IMR-90 (cell line): ENCODE measurements around the gene FADD. TPM values are rescaled to one million over a fixed set of nuclear protein-coding genes. Genes with fewer than 3 reads are reported as not detected.
A peak's percentile ranks its signal among the peaks of the same experiment; 100 is the strongest.

Source experiments
- ATAC-seq: fragments of 200-7000 bp; cut with Tn5 transposase; 2 replicates; pipeline ENCODE4 v1.9.1; 2020; ENCODE audit warnings: low read depth, mild to moderate bottlenecking, moderate library complexity
- BruUV-seq: library from RNA; stranded (reverse); fragments of 400-500 nt; replicated peaks from 2 replicates; lab custom pipeline; 2021; lab: Mats Ljungman, UMichigan
- CTCF ChIA-PET: fragments of 300-600 bp; formaldehyde crosslinking; extraction: SDS; loops from one replicate; lab custom pipeline; 2021; ENCODE audit warnings: antibody characterized with exemption; lab: Yijun Ruan, JAX
- POLR2A ChIA-PET: fragments of 300-600 bp; sonication (Branson Sonifier 250); formaldehyde crosslinking; loops from one replicate; lab custom pipeline; 2022; ENCODE audit warnings: antibody characterized with exemption; ENCODE audit not compliant: unreplicated experiment; lab: Charles Lee
- DNase-seq: peaks from one replicate; pipeline ENCODE4 v3.0.0; 2013
- H2AFZ ChIP-seq: replicated peaks from 2 replicates; pipeline ENCODE3; 2013; ENCODE audit warnings: low read length, mild to moderate bottlenecking; ENCODE audit not compliant: poor library complexity
- H2AK5ac ChIP-seq: 2 replicates; pipeline ENCODE4 v1.6.1; 2013; ENCODE audit warnings: low read depth, low read length, inconsistent platforms
- H2AK9ac ChIP-seq: replicated peaks from 2 replicates; pipeline ENCODE3; 2013; ENCODE audit warnings: mild to moderate bottlenecking, low read depth, low read length, moderate library complexity; ENCODE audit not compliant: poor library complexity
- H2BK120ac ChIP-seq: 2 replicates; pipeline ENCODE4 v1.6.1; 2013; ENCODE audit warnings: low read depth, low read length, inconsistent platforms
- H2BK15ac ChIP-seq: 3 replicates; pipeline ENCODE4 v1.6.1; 2013; ENCODE audit warnings: low read depth, low read length, inconsistent platforms
- H2BK20ac ChIP-seq: 2 replicates; pipeline ENCODE4 v1.6.1; 2013; ENCODE audit warnings: low read depth, mild to moderate bottlenecking, inconsistent platforms, low read length, moderate library complexity
- H2BK5ac ChIP-seq: 2 replicates; pipeline ENCODE4 v1.6.1; 2013; ENCODE audit warnings: mild to moderate bottlenecking, low read depth, low read length, inconsistent platforms; ENCODE audit not compliant: poor library complexity, severe bottlenecking
- H3K14ac ChIP-seq: replicated peaks from 2 replicates; pipeline ENCODE4 v1.6.1; 2013; ENCODE audit warnings: low read depth, low read length, inconsistent platforms
- H3K18ac ChIP-seq: 2 replicates; pipeline ENCODE4 v1.6.1; 2013; ENCODE audit warnings: low read depth, low read length, control low read depth
- H3K23ac ChIP-seq: 2 replicates; pipeline ENCODE4 v1.6.1; 2013; ENCODE audit warnings: low read depth, low read length, inconsistent platforms
- H3K27ac ChIP-seq: 2 replicates; pipeline ENCODE4 v1.5.1; 2013; ENCODE audit warnings: mild to moderate bottlenecking, control low read depth, low read length; ENCODE audit not compliant: insufficient read depth
- H3K27me3 ChIP-seq: 2 replicates; pipeline ENCODE4 v1.6.1; 2013; ENCODE audit warnings: low read length; ENCODE audit not compliant: control insufficient read depth, insufficient read depth
- H3K36me3 ChIP-seq: 2 replicates; pipeline ENCODE4 v1.6.1; 2013; ENCODE audit warnings: low read length, mixed read lengths; ENCODE audit not compliant: control insufficient read depth, insufficient read depth
- H3K4ac ChIP-seq: 2 replicates; pipeline ENCODE4 v1.6.1; 2013; ENCODE audit warnings: low read depth, low read length, inconsistent platforms
- H3K4me1 ChIP-seq: 2 replicates; pipeline ENCODE4 v1.6.1; 2013; ENCODE audit warnings: low read length, mixed read lengths; ENCODE audit not compliant: control insufficient read depth, insufficient read depth
- H3K4me2 ChIP-seq: 2 replicates; pipeline ENCODE4 v1.6.1; 2013; ENCODE audit warnings: low read depth, mild to moderate bottlenecking, control low read depth, low read length, moderate library complexity
- H3K4me3 ChIP-seq: 2 replicates; pipeline ENCODE4 v1.5.1; 2013; ENCODE audit warnings: low read depth, mild to moderate bottlenecking, control low read depth, low read length, moderate library complexity; ENCODE audit not compliant: insufficient read depth
- H3K56ac ChIP-seq: 2 replicates; pipeline ENCODE4 v1.6.1; 2013; ENCODE audit warnings: low read length, inconsistent platforms; ENCODE audit not compliant: insufficient read depth; ENCODE audit errors: extremely low read depth
- H3K79me1 ChIP-seq, 2 experiments: 2 replicates each; pipeline ENCODE4 v1.6.1; 2013; ENCODE audit warnings: low read length in 2 of 2, inconsistent platforms in 1 of 2, low read depth in 1 of 2
- H3K9ac ChIP-seq: 2 replicates; pipeline ENCODE4 v1.6.1; 2013; ENCODE audit warnings: low read depth, low read length, control low read depth
- H3K9me1 ChIP-seq: 2 replicates; pipeline ENCODE4 v1.6.1; 2013; ENCODE audit warnings: low read length, inconsistent platforms; ENCODE audit not compliant: insufficient read depth
- H3K9me3 ChIP-seq: 2 replicates; pipeline ENCODE4 v1.6.1; 2013; ENCODE audit warnings: low read length; ENCODE audit not compliant: control insufficient read depth, insufficient read depth
- H4K20me1 ChIP-seq: 2 replicates; pipeline ENCODE4 v1.6.1; 2013; ENCODE audit warnings: low read length, inconsistent platforms; ENCODE audit not compliant: insufficient read depth
- H4K5ac ChIP-seq: 2 replicates; pipeline ENCODE4 v1.6.1; 2013; ENCODE audit warnings: mild to moderate bottlenecking, low read depth, low read length, control low read depth
- H4K8ac ChIP-seq, 2 experiments: 2 replicates each; pipeline ENCODE4 v1.6.1; 2013; ENCODE audit warnings: low read depth in 2 of 2, low read length in 2 of 2, control low read depth in 1 of 2, inconsistent platforms in 1 of 2
- H4K91ac ChIP-seq: 2 replicates; pipeline ENCODE4 v1.6.1; 2013; ENCODE audit warnings: low read depth, low read length, inconsistent platforms; ENCODE audit not compliant: insufficient read depth
- CEBPB ChIP-seq: IDR thresholded peaks from 2 replicates; pipeline ENCODE4 v1.6.1; 2012; ENCODE audit warnings: low read depth, low read length, improper control_type of control experiment
- CTCF ChIP-seq: conservative IDR thresholded peaks from 2 replicates; pipeline ENCODE4 v1.5.1; 2012; ENCODE audit warnings: mild to moderate bottlenecking, low read depth, low read length, improper control_type of control experiment
- POLR2A ChIP-seq: IDR thresholded peaks from 2 replicates; pipeline ENCODE4 v1.6.1; 2012; ENCODE audit warnings: mild to moderate bottlenecking, low read depth, low read length
- RAD21 ChIP-seq: IDR thresholded peaks from 2 replicates; pipeline ENCODE4 v1.6.1; 2012; ENCODE audit warnings: low read length, improper control_type of control experiment
- SMC3 ChIP-seq: fragments of 150-350 bp; IDR thresholded peaks from 2 replicates; pipeline ENCODE4 v1.6.1; 2016; ENCODE audit warnings: low read depth, mild to moderate bottlenecking, antibody characterized with exemption, low read length, moderate library complexity
- WGBS, 2 experiments: methylation state at CpG; one replicate each; pipeline versions ENCODE4 v1.1.5 to v1.1.7; 2013; ENCODE audit warnings: missing lambda C conversion rate in 2 of 2; ENCODE audit not compliant: insufficient read length in 1 of 2; ENCODE audit errors: extremely low coverage in 2 of 2; 5-methylcytosine and 5-hydroxymethylcytosine counted together
- dilution Hi-C: fragments of 300-500 bp; cut with HindIII; formaldehyde crosslinking; loops from one replicate; pipeline ENCODE4 v1.14.3; 2018; ENCODE audit warnings: low sequenced_read_pairs; ENCODE audit not compliant: unreplicated experiment
- in situ Hi-C: fragments of 300-500 bp; cut with MboI; formaldehyde crosslinking; loops from 3 replicates; pipeline ENCODE4 v1.14.3; 2019; ENCODE audit warnings: low sequenced_read_pairs, inconsistent platforms, mixed read lengths
- intact Hi-C: fragments of 100-400 bp; cut with micrococcal nuclease; formaldehyde crosslinking; loops from 2 replicates; pipeline ENCODE4 v1.10.0; 2022
- polyA plus RNA-seq, 3 experiments: library from polyadenylated mRNA; depleted of rRNA; stranded (reverse); fragments of >200 nt; gene quantifications; 2 replicates each; pipeline ENCODE4 v1.2.3, GENCODE V29; 2012; ENCODE audit warnings: low replicate concordance in 1 of 3
- total RNA-seq: library from RNA; depleted of rRNA; stranded (reverse); fragments of >200 nt; gene quantifications from 2 replicates; pipeline ENCODE4 v1.2.3, GENCODE V29; 2012

Gene FADD
- total and polyA plus RNA-seq, 2 of the 4 experiments (the other 2 are of a cell fraction) = 38.1 to 44.4 TPM

GRCh38 chr11:70191495-70192140 is 11.5 kb upstream of the FADD start:
- Histone ChIP-seq H3K36me3 (peaks cover 1% of the 10 kb centered on the region; the same call in 1 of the 2 replicates), H2AFZ (peak overlapping the region; percentile 71), H4K8ac (no peak overlapping the region), H3K4me1 (no peaks in the 10 kb centered on the region; the same call in 1 of the 2 replicates), H3K27me3 (peaks cover 2% of the 10 kb centered on the region; the same call in 1 of the 2 replicates), H3K4me2 (peak overlapping the region; percentile 45; the same call in 1 of the 2 replicates), H2BK5ac (no peak overlapping the region), H4K91ac (no peak overlapping the region), H4K20me1 (peaks cover 3% of the 10 kb centered on the region; the same call in 1 of the 2 replicates), H3K56ac (no peak overlapping the region), H2BK120ac (peak overlapping the region; percentile 49; the same call in 1 of the 2 replicates), H3K9me1 (peaks cover 9% of the 10 kb centered on the region; the same call in 1 of the 2 replicates), H3K79me1 (no peaks in the 10 kb centered on the region), H3K9ac (no peak overlapping the region), H3K14ac (no peak overlapping the region), H2BK15ac (no peak overlapping the region), H3K27ac (no peak overlapping the region), H3K23ac (no peak overlapping the region), H3K4me3 (no peak overlapping the region), H2BK20ac (no peak overlapping the region), H4K5ac (no peak overlapping the region), H3K9me3 (no peaks in the 10 kb centered on the region), H2AK5ac (no peak overlapping the region), H3K4ac (no peak overlapping the region), H3K18ac (no peak overlapping the region), H2AK9ac (no peak overlapping the region)
- ChIA-PET CTCF (interaction anchor here (0.6 to 1.1 kb wide), 3 partner anchors 119 to 482 kb away, joined by 3 to 6 read pairs (median 5); no protein-coding TSS in a partner anchor), POLR2A (no interaction called here)
- WGBS, 2 experiments = 15% methylated on average over 10 of the region's 22 CpGs; no CpG with 5 or more reads in 1 of the 2 experiments
- TF ChIP-seq SMC3 = peak; percentile 98
- TF ChIP-seq CEBPB = no peak
- peak; percentile 99 for TF ChIP-seq RAD21
- TF ChIP-seq CTCF = peak; percentile 91
- TF ChIP-seq POLR2A = peak; percentile 50; the same call in 1 of the 2 replicates
- DNase-seq (peak; percentile 49), ATAC-seq (peak; percentile 94)
- dilution Hi-C loops (no loop called here), intact Hi-C loops (loop anchor here (1.0 kb wide), 2 partner anchors 276 to 281 kb away; no protein-coding TSS in a partner anchor), in situ Hi-C loops (loop anchor here (5.0 to 25.0 kb wide), 3 partner anchors 279 to 1079 kb away; no protein-coding TSS in a partner anchor)
- BruUV-seq = no TSS peak
